HG03354 (cell line): Measurements from ENCODE around the gene MBP.

Experiments
- ATAC-seq: cut with Tn5 transposase; IDR thresholded peaks from one replicate; pipeline ENCODE4 v1.9.1; 2021; ENCODE audit warnings: mild to moderate bottlenecking; ENCODE audit not compliant: unreplicated experiment, poor library complexity, severe bottlenecking

MBP gene

DNA sequence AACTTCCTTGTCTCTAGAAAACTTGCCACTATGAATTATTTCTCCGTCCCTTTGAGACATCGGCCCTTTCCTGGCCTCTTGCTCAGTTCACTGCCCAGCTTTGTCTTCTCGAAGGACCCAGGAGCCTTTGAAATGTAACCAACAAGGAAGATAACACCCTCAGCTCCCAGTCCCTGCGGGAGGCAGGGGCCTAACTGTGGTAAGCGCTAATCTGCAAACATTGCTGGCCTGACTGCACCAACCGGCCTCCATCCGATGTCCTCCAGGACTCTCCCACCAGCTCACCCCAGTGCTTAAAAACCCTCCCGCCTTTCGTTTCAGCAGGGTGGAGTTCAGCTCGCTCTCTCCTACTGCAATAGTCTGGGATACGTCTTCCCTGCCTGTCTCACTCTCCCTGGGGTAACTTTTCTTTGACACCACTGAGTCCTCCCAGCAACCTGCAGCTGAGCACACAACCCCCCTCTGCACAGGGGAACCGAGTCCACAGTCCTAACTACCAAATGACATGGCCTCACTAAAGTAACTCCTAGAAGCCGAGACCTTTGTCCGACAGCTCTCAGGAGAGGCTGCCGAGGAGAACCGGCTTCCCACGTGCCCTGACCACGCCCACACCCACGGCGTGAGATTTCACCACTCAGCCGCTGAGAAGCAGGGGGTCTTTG is 76.1 kb downstream of the MBP start:
- no peak for ATAC-seq

DNA sequence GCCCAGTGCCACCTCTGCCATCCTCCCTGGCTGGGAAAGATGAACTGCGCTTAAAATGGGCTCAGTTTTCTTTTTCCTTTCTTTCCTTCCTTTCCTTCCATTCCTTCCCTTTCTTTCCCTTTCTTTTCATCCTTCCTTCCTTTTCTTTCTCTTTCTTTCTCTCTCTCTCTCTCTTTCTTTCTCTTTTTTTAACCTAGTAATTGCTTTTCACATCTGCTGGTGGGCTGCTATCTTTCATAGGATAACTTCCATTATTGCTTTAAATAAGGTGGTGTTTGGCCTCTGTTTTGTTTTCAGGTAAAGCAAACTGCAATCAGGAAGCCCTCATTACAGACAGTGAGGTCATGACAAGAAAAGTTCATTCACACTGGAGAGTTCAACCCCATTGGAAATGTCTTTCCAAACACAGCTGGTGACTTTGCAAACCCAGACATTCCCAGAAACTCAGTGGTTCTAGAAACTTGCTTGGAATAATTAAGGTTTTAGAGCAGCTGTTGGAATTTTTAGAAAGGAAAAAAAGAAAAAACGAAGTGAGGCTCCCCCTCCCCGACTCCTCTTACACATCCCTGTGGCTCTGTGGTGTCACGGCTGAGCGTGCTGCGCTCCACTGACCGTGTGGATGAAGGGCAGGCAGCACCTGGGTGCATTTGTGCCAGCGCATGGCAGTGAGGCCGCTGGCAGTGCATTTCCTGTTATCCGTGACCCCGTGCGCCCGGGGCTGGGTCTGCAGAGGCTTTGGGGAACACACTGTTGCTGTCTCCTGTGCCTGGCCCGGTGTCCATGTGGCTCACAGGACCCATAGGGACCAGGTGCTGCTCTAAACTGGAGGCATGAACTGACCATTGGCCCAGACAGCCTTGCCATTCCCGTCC is 76.9 kb downstream of the MBP start:
- no peak for ATAC-seq

- ATAC-seq: peak; percentile 80
Observed at GRCh38 chr18:77054606-77055428, 77.8 kb downstream of the MBP start.

DNA sequence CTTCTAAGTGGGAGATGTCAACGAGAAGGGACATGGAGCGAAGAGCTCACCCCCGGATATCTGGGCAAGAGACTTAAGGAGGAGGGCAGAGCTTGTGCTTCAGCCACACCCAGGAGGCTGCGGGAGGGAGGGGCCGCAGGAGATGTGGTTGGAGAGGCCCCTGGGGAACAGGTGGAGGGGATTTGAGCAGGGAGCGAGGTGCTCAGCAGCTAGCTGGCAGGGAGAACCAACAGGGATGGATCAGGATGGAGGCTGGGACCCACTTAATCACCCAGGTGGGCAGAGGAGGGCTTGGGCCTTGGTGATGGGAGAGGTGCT is 78.3 kb downstream of the MBP start:
- ATAC-seq: peak; percentile 12

GRCh38 chr18:77053616-77054287 is 78.8 kb downstream of the MBP start:
- no peak for ATAC-seq

DNA sequence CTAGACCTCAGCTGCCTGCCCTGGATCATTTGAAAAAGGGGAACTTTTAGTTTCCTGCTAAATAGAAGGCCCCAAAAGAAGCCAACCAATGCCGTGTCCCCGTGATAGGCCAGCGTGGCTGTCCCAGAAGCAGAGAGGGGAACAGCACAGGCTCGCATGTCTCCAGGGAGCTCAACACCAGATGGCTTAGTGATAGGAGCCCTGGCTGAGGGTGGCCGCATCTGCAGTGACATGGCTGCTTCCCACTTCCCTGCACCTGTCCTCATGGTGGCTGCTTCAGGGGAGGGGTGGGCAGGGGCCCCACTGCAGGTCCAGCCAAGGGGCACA is 79.6 kb downstream of the MBP start:
- peak; percentile 39 for ATAC-seq

DNA sequence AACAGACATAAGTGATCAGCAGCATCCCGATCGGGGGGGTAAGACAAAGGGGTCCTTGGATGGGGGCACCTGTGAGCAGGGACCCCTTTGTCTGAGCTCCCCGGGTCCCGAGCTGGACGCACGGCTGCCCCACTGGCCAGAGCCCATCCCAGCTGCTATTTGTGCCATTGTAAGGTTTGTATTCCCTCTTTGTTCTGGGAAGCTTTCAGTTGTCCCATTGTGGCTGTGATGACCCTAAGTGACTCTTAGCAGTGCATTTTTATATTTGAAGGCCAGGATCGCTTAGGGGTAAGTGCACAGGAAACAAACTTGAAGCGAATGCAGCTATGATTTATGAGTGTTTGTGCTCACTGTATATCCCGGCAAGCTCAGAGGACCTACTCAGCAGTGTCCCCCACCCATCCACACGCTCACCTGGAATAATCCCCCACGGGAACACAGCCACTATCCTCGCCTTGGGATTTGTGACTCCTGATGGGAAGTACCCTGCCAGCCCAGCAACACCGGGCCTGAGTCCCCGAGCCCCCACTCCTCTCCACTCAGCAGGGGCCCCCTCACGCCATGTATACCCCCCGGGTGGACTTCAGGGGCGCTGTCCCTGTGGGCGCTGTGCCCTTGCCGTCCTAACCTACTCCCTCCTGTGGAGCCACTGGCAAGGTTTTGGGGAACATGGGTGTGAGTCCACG is 80.1 kb downstream of the MBP start:
- no peak for ATAC-seq

DNA sequence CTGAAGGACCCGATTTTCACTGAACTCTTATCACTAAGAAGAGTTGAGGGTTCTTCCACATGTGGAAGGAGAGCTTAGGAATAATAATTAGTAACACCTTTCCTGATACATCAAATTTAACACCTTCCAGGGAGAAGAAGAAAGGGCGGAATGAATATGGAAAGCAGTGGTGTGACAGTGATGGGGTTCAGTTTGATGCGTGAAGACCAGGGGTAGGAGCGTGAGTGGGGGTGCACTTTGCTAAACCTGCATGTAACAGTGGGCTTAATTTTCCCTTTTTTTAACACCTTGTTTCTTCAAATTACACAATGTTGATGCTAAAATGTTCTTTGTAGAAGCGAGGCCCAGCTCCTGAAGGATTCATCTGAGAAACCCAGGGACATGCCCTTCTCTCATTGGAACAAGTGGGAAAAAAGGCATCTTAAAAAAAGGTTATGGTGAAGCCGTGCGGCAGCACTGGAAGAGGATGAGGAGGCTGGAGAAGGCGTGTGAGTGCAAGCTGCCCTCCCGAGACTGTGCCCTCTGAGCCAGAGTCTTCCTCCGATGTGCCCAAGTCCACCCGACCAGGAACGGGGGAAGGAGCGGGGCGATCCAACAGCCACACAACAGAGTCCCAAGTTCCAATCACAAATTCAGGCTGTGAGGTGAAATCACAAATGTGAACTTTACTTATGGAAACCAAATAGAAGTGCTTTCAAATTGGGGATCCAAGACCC is 80.8 kb downstream of the MBP start:
- no peak for ATAC-seq

- no peak for ATAC-seq
Observed at GRCh38 chr18:77049938-77050337, 82.6 kb downstream of the MBP start.

GRCh38 chr18:77047803-77048419 is 84.7 kb downstream of the MBP start:
- ATAC-seq: no peak

- no peak for ATAC-seq
Observed at GRCh38 chr18:77046994-77047393, 85.6 kb downstream of the MBP start.

DNA sequence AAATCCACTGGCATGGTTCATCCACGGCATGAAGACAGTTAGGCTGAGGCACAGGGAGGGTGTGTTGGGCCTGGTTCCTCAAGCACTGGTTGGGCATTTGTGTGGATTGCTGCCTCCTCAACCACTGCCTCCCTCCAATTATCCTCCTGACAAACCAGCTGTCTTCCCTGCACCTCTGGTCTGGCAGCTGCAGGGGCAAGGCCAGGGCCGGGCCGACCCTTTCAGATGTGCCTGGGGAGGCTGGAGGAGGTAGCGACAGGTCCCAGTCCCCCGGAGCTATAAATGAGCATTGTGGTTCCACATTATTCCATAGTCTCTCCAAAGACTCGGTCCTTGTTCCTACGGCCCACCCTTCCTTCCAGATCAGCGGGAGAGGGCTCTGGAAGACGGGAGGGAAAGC is 86.2 kb downstream of the MBP start:
- ATAC-seq: no peak

DNA sequence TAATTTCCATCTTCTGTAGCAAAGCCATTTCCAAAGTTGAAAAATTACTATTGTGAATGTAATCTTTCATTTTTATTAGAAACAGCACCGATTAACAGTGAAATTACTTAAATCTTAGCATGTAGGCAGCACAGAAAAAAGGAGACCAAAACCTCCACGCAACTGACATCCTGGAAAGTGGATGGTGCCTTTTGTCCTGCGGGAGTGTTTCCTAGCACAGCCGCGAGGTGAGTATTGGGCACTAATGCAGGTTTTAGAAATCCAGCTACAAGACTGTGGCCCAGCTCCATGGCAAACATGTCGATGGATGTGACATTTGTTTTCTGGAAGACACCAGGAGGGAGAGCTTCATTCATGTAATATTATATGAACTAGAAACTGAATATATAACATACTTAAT is 86.9 kb downstream of the MBP start:
- ATAC-seq: no peak

- no peak for ATAC-seq
Observed at GRCh38 chr18:77044866-77045664, 87.5 kb downstream of the MBP start.

- no peak for ATAC-seq
Observed at GRCh38 chr18:77043541-77044280, 88.9 kb downstream of the MBP start.

- ATAC-seq: no peak
Observed at GRCh38 chr18:77042583-77042982, 90.0 kb downstream of the MBP start.
